ENCODE measurements around the gene PADI2.
A peak's percentile ranks its signal among the peaks of the same experiment; 100 is the strongest.

The PADI2 gene

DNA sequence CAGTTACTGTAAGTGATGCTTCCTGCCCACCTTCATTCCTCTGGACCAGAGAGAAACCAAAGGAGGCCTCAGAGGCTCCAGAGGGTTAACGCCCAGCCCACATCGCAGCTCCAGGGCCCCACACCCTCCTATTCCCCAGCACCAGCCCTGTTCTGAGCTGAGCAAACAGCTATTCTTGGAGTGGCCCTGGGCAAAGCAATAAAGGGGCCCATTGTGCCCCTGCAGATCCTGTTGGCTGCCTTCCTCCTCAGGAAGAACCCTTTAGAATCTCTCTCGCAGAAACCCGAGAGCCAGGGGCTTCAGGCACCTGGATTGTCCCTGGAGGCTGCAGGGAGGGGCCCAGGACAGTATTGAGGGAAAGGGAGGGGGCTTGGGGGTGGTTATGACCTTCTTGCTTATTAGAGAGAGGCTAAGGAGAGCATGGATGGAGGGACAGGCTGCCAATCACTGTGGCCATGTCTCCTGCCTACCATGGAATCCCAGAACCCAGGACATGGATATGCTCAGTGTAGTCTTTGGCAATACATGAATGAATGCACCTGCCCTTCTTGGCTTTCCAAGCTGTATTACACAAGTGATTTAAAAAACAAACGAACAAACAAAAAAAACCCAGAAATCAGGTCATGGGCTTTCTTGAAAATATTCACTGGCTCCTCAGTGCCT, 9.2 kb downstream of the PADI2 start:
- TF ChIP-seq, protein P1, sequence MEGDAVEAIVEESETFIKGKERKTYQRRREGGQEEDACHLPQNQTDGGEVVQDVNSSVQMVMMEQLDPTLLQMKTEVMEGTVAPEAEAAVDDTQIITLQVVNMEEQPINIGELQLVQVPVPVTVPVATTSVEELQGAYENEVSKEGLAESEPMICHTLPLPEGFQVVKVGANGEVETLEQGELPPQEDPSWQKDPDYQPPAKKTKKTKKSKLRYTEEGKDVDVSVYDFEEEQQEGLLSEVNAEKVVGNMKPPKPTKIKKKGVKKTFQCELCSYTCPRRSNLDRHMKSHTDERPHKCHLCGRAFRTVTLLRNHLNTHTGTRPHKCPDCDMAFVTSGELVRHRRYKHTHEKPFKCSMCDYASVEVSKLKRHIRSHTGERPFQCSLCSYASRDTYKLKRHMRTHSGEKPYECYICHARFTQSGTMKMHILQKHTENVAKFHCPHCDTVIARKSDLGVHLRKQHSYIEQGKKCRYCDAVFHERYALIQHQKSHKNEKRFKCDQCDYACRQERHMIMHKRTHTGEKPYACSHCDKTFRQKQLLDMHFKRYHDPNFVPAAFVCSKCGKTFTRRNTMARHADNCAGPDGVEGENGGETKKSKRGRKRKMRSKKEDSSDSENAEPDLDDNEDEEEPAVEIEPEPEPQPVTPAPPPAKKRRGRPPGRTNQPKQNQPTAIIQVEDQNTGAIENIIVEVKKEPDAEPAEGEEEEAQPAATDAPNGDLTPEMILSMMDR (IDR thresholded peaks at IDR 0.05; ENCODE audit: insufficient read depth, low read depth, low read length, missing control alignments), result no peak
- no peak overlapping the region for H3K4me3 ChIP-seq (ENCODE audit: low read length)
- DNase-seq (ENCODE audit: low read depth), result no peak

DNA sequence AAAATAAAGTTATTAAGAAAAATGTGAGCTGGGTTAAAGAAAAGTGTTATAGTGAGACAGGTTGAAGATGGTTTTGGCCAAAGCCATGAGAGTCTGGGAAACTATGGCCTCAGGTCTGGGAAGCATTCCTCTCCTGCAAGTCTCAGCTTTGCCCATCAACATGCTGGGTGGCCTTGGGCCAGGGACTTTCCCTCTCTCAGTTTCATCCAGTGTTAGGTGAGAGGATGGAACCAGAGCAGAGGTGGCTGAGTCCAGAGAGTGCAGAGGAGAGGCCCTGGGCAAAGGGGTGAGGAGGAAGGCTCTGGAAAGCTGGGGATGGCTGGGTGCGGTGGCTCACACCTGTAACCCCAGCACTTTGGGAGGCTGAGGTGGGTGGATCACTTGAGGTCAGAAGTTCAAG, 10.5 kb downstream of the PADI2 start:
- no peak overlapping the region for H3K4me3 ChIP-seq (ENCODE audit: low read length)
- TF ChIP-seq, protein P1 (IDR thresholded peaks at IDR 0.05; ENCODE audit: insufficient read depth, low read depth, low read length, missing control alignments), result no peak
- peak; percentile 65 for DNase-seq (ENCODE audit: low read depth)

DNA sequence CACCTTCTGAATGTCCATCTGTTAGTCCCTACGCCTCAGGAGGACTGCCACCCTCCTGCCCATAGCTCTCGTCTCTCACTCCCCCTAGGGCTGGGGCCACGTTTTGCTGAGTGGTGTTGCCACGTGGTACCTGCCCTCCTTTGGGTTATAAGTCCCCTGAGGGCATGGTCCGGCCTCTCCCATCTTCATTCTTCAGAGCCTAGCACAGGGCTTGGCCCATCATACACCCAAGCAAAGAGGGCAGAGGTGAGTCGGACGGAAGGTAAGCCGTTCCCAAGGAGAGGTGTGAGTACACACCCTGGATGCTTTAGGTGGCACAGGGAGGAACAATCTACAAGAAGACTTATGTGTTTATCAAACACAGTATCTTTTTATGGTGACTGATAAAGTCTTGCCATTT, 10.9 kb downstream of the PADI2 start:
- no peak for DNase-seq (ENCODE audit: low read depth)
- H3K4me3 ChIP-seq (ENCODE audit: low read length), result no peak overlapping the region
- TF ChIP-seq, protein P1 (IDR thresholded peaks at IDR 0.05; ENCODE audit: insufficient read depth, low read depth, low read length, missing control alignments), result no peak

DNA sequence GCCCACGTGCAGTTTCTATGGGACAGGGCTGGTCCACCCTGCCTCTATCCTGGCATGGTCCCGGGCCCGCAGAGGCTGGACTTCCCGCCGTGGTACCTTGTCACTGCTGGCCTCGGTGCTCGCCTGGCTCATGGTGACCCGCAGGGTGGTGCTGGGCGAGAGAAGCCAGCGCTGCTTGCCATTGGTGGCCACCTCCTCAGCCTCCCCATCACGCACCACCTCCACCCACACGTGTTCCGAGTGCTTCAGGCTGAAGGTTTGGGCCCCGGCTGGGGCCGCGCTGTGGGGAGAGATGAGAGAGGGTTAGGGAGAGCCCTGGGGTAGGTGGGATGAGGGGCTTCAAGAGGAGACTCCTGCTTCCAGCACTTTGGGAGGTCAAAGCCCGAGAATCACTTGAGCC, 14.5 kb downstream of the PADI2 start:
- TF ChIP-seq, protein P1 (IDR thresholded peaks at IDR 0.05; ENCODE audit: insufficient read depth, low read depth, low read length, missing control alignments), result no peak
- no peak for DNase-seq (ENCODE audit: low read depth)
- H3K4me3 ChIP-seq (ENCODE audit: low read length), result no peak overlapping the region

DNA sequence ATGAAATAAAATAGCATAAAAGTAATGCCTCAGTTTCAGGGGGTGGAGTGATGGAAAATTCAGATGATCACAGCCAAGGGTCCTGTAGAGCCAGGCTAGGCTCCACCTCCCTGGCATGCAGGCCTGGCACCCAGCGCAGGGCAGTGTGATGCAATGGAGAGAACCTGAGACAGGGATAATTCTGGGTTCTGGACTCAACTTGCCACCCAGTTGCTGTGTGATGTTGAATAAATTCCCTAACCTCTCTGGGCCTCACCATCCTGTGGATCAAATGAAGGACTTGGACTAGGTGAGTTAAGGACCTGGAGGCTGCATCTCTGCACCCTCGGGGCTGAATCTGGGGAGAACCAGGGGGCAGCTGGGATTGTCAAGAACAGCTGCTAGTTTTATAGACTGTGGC, 17.0 kb downstream of the PADI2 start:
- DNase-seq (ENCODE audit: low read depth), result no peak
- no peak overlapping the region for H3K4me3 ChIP-seq (ENCODE audit: low read length)
- TF ChIP-seq, protein P1 (IDR thresholded peaks at IDR 0.05; ENCODE audit: insufficient read depth, low read depth, low read length, missing control alignments), result no peak

DNA sequence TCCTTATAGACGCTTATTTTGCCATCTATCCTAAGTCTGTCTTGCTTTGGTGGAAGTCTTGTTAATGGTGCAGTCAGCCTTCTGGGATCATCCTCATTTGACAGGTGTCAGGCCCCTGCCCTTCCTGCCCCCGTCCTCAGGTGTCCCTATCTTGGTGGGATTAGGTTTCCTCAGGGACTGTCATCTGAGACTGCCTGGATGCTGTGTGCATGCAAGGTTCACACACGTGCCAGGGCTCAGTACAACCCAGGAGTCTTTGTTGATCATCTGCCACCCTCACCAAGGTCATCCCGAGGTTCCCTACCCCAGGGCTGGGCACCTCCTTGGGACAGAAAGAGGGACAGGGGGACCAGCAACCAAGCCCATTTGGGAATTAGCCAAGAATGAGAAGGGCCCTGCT, 18.0 kb downstream of the PADI2 start:
- no peak for DNase-seq (ENCODE audit: low read depth)
- no peak overlapping the region for H3K4me3 ChIP-seq (ENCODE audit: low read length)
- TF ChIP-seq, protein P1 (IDR thresholded peaks at IDR 0.05; ENCODE audit: insufficient read depth, low read depth, low read length, missing control alignments), result no peak
